Measurements from ENCODE around the gene ASIP.
A peak's percentile ranks its signal among the peaks of the same experiment; 100 is the strongest.
"Not testable (repeated sequence)": the region's sequence is repeated elsewhere in the genome, so short reads cannot be mapped to it uniquely, and the experiment has no call there.

Gene ASIP

DNA sequence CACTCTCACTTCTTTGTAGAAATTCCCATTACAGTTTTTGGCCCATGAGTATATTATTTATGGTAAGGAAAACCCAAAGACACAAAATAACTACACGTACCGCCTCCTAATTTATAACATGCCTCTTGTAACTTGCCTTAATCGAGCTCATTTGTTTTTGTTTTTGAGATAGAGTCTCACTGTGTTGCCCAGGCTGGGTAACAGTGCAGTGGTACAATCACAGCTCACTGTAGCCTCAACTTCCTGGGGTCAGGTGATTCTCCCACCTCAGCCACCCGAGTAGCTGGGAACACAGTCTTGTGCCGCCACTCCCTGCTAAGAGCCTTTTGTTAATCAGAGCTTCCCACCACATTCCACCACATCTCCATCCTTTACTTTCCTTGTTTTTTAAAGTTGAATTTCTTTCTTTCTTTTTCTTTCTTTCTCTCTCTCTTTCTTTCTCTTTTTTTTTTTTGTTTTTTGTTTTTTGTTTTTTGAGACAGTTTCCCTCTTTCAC, 15.5 kb downstream of the ASIP start:
- H3K27ac Mint-ChIP-seq, result peak overlapping the region in 1 of 3 experiments; percentile 28
- no peaks in the 10 kb centered on the region for H3K9me3 Mint-ChIP-seq
- no peak for TF ChIP-seq CTCF (IDR thresholded peaks at IDR 0.05; ENCODE audit: unreplicated experiment in 3 of 3)
- peaks cover 19% of the 10 kb centered on the region for H3K4me1 Mint-ChIP-seq
- no peaks in the 10 kb centered on the region for H3K36me3 Mint-ChIP-seq (ENCODE audit: low read depth)
- no peaks in the 10 kb centered on the region for H3K27me3 Mint-ChIP-seq (ENCODE audit: low read depth)
- no peak overlapping the region for H3K4me3 Mint-ChIP-seq

DNA sequence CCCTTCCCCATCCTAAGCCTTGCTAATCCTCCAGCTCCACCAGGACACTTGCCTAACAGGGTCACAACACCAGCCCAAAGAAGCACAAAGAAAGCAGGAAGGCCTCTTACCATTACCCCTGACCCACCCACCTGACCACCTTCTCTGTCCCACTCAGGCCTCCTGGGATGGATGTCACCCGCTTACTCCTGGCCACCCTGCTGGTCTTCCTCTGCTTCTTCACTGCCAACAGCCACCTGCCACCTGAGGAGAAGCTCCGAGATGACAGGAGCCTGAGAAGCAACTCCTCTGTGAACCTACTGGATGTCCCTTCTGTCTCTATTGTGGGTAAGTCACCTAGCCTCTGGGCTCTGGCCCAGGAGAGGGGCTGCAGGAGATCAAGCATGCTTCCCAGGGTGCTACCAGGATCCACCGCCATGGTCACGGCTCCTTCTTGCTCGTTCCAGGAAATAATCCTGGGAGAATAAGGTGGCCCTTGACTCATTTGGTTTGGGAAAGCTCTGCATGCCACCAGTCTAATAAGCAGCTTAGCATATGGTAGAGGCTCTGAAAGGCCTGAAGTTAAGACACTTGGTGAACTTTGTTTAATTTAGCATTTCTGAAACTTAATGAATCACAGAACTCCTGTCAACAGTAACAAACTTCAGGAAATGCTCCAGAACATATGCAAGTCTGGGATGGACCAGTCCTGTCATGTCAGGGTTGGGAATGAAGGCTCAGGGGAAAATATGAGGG, 19.2 kb downstream of the ASIP start:
- no peak for TF ChIP-seq CTCF (IDR thresholded peaks at IDR 0.05; ENCODE audit: unreplicated experiment in 3 of 3)
- peaks cover 19% of the 10 kb centered on the region for H3K4me1 Mint-ChIP-seq
- no peaks in the 10 kb centered on the region for H3K9me3 Mint-ChIP-seq
- no peaks in the 10 kb centered on the region for H3K27me3 Mint-ChIP-seq (ENCODE audit: low read depth)
- H3K36me3 Mint-ChIP-seq (ENCODE audit: low read depth), result no peaks in the 10 kb centered on the region
- no peak overlapping the region for H3K27ac Mint-ChIP-seq
- H3K4me3 Mint-ChIP-seq, result no peak overlapping the region

- peaks cover 5% of the 10 kb centered on the region for H3K4me1 Mint-ChIP-seq
- no peaks in the 10 kb centered on the region for H3K36me3 Mint-ChIP-seq (ENCODE audit: low read depth)
- H3K27me3 Mint-ChIP-seq (ENCODE audit: low read depth), result no peaks in the 10 kb centered on the region
- TF ChIP-seq CTCF (IDR thresholded peaks at IDR 0.05; ENCODE audit: unreplicated experiment in 3 of 3), result no peak
- no peaks in the 10 kb centered on the region for H3K9me3 Mint-ChIP-seq
- H3K27ac Mint-ChIP-seq, result peak overlapping the region; percentile 3 to 74 (median 58)
- H3K4me3 Mint-ChIP-seq, result no peak overlapping the region
Observed at GRCh38 chr20:34262488-34263288, 21.5 kb downstream of the ASIP start.

DNA sequence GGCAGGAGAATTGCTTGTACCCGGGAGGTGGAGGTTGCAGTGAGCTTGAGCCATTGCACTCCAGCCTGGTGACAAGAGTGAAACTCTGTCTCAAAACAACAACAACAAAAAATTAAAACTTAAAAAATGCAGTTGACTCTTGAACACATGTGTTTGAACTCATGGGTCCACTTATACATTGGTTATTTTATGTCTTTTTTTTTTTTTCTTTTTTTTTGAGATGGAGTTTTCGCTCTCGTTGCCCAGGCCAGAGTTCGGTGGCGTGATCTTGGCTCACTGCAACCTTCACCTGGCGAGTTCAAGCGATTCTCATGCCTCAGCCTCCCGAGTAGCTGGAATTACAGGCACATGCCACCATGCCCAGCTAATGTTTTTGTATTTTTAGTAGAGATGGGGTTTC, 22.2 kb downstream of the ASIP start:
- H3K27ac Mint-ChIP-seq; H3K4me3 Mint-ChIP-seq; H3K4me1 Mint-ChIP-seq; H3K9me3 Mint-ChIP-seq; H3K36me3 Mint-ChIP-seq (ENCODE audit: low read depth); H3K27me3 Mint-ChIP-seq (ENCODE audit: low read depth): not testable (repeated sequence)

DNA sequence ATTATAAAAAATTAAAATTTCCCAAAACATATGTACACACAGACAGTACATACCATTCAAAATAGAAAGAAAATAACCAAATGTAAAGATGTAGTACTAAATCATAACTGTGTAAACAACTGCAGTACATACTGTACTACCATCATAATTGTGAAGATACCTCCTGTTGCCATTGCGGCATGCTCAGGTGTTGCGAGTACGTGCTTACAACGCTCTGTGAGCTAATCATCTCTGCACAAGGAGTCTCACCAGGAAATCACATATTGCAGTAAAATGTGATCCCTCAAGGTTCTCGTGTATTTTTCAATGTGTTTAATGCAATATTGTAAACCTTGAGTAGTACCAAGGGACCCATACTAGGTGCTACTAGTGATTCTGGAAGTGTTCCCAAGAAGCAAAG, 22.9 kb downstream of the ASIP start:
- peaks cover 5% of the 10 kb centered on the region for H3K4me1 Mint-ChIP-seq

More for the DNA sequence above, 22.9 kb downstream of the ASIP start:
- no peak overlapping the region for H3K27ac Mint-ChIP-seq
- no peaks in the 10 kb centered on the region for H3K27me3 Mint-ChIP-seq (ENCODE audit: low read depth)
- no peak overlapping the region for H3K4me3 Mint-ChIP-seq
- no peaks in the 10 kb centered on the region for H3K36me3 Mint-ChIP-seq (ENCODE audit: low read depth)
- no peak for TF ChIP-seq CTCF (IDR thresholded peaks at IDR 0.05; ENCODE audit: unreplicated experiment in 3 of 3)
- no peaks in the 10 kb centered on the region for H3K9me3 Mint-ChIP-seq
